ENCODE measurements around the gene CASP8AP2. TPM values are rescaled to one million over a fixed set of nuclear protein-coding genes. Genes with fewer than 3 reads are reported as not detected.
"Not testable (repeated sequence)": the region's sequence is repeated elsewhere in the genome, so short reads cannot be mapped to it uniquely, and the experiment has no call there.

The CASP8AP2 gene
- polyA plus RNA-seq, 1 donor (not counting 4 experiments of a cell fraction or from before 2014, with no cell fraction given): 8.5 TPM

GRCh38 chr6:89894169-89894568 lies 64.5 kb downstream of the CASP8AP2 start, which contains the start of gene GJA10:
Gene GJA10, plus strand, starts transcription at chr6:89894469. Its CDS starts 0 bp downstream, at chr6:89894469.
- no peak within 1 kb of the TSS for H3K4me3 ChIP-seq (ENCODE audit: control insufficient read depth in 2 of 3, extremely low read depth in 1 of 3, insufficient read depth in 2 of 3, low read depth in 1 of 3, low read length in 3 of 3)
- H3K4me1 ChIP-seq (ENCODE audit: control insufficient read depth, extremely low read depth, insufficient read depth, low read length): no peaks in the 10 kb centered on the region
- H2AFZ ChIP-seq (ENCODE audit: control insufficient read depth, low read length): no peak within 1 kb of the TSS
- dilution Hi-C loops (cut with MboI; ENCODE audit: extremely low pct_ligation_motif_present, low sequenced_read_pairs): no loop called here
- H3K4me2 ChIP-seq (ENCODE audit: control insufficient read depth, extremely low read depth, insufficient read depth, low read depth, low read length): no peak within 1 kb of the TSS
- TF ChIP-seq CTCF (optimal IDR thresholded peaks at IDR 0.05 in 1 of 3, IDR thresholded peaks at IDR 0.05 in 1 of 3, conservative IDR thresholded peaks at IDR 0.05 in 1 of 3; ENCODE audit: extremely low read depth in 1 of 3, insufficient read depth in 2 of 3, low read length in 3 of 3) (no peak), EZH2 (IDR thresholded peaks at IDR 0.05; ENCODE audit: low read length) (no peak)
- H3K9me1 ChIP-seq (ENCODE audit: control insufficient read depth, extremely low read depth, insufficient read depth, low read length): no peaks in the 10 kb centered on the region
- H3K79me2 ChIP-seq (ENCODE audit: control insufficient read depth, insufficient read depth, low read length): no peaks in the 10 kb centered on the region
- FAIRE-seq: no peak
- peaks cover 15% of the 10 kb centered on the region for H3K27me3 ChIP-seq (ENCODE audit: control insufficient read depth, extremely low read depth, insufficient read depth, low read length)
- H3K9me3 ChIP-seq (ENCODE audit: control insufficient read depth, low read depth, low read length): no peaks in the 10 kb centered on the region
- DNase-seq (ENCODE audit: low read depth, low spot score): no peak
- H3K9ac ChIP-seq (ENCODE audit: control insufficient read depth, extremely low read depth, insufficient read depth, low read length): no peak within 1 kb of the TSS
- H4K20me1 ChIP-seq (ENCODE audit: control insufficient read depth, extremely low read depth, insufficient read depth, low read length): no peaks in the 10 kb centered on the region
- H3K36me3 ChIP-seq (ENCODE audit: control insufficient read depth in 2 of 2, extremely low read depth in 1 of 2, insufficient read depth in 2 of 2, low read length in 2 of 2): no peaks in the 10 kb centered on the region
- no peak within 1 kb of the TSS for H3K27ac ChIP-seq (ENCODE audit: control insufficient read depth, insufficient read depth, low read length)

GRCh38 chr6:89895276-89895874 lies 65.7 kb downstream of the CASP8AP2 start:
- H3K9ac ChIP-seq (ENCODE audit: control insufficient read depth, extremely low read depth, insufficient read depth, low read length): no peak overlapping the region

GRCh38 chr6:89910001-89910901 lies 80.6 kb downstream of the CASP8AP2 start:
- dilution Hi-C loops (cut with MboI; ENCODE audit: extremely low pct_ligation_motif_present, low sequenced_read_pairs); H3K79me2 ChIP-seq (ENCODE audit: control insufficient read depth, insufficient read depth, low read length); H3K36me3 ChIP-seq (ENCODE audit: control insufficient read depth in 2 of 2, extremely low read depth in 1 of 2, insufficient read depth in 2 of 2, low read length in 2 of 2); H3K9ac ChIP-seq (ENCODE audit: control insufficient read depth, extremely low read depth, insufficient read depth, low read length); DNase-seq (ENCODE audit: low read depth, low spot score); H3K9me1 ChIP-seq (ENCODE audit: control insufficient read depth, extremely low read depth, insufficient read depth, low read length); H2AFZ ChIP-seq (ENCODE audit: control insufficient read depth, low read length); H4K20me1 ChIP-seq (ENCODE audit: control insufficient read depth, extremely low read depth, insufficient read depth, low read length); H3K9me3 ChIP-seq (ENCODE audit: control insufficient read depth, low read depth, low read length); H3K27ac ChIP-seq (ENCODE audit: control insufficient read depth, insufficient read depth, low read length); H3K4me3 ChIP-seq (ENCODE audit: control insufficient read depth in 2 of 3, extremely low read depth in 1 of 3, insufficient read depth in 2 of 3, low read depth in 1 of 3, low read length in 3 of 3); H3K4me2 ChIP-seq (ENCODE audit: control insufficient read depth, extremely low read depth, insufficient read depth, low read depth, low read length); H3K4me1 ChIP-seq (ENCODE audit: control insufficient read depth, extremely low read depth, insufficient read depth, low read length); H3K27me3 ChIP-seq (ENCODE audit: control insufficient read depth, extremely low read depth, insufficient read depth, low read length): not testable (repeated sequence)
- peak; percentile 46 for FAIRE-seq

More at GRCh38 chr6:89895276-89895874, 65.7 kb downstream of the CASP8AP2 start:
- H3K4me3 ChIP-seq (ENCODE audit: control insufficient read depth in 2 of 3, extremely low read depth in 1 of 3, insufficient read depth in 2 of 3, low read depth in 1 of 3, low read length in 3 of 3): no peak overlapping the region
- no peak overlapping the region for H2AFZ ChIP-seq (ENCODE audit: control insufficient read depth, low read length)
- DNase-seq (ENCODE audit: low read depth, low spot score) (no peak), FAIRE-seq (peak; percentile 82)
- no peak for TF ChIP-seq EZH2 (IDR thresholded peaks at IDR 0.05; ENCODE audit: low read length)
- no peak for TF ChIP-seq CTCF (optimal IDR thresholded peaks at IDR 0.05 in 1 of 3, IDR thresholded peaks at IDR 0.05 in 1 of 3, conservative IDR thresholded peaks at IDR 0.05 in 1 of 3; ENCODE audit: extremely low read depth in 1 of 3, insufficient read depth in 2 of 3, low read length in 3 of 3)
- no peaks in the 10 kb centered on the region for H4K20me1 ChIP-seq (ENCODE audit: control insufficient read depth, extremely low read depth, insufficient read depth, low read length)
- dilution Hi-C loops (cut with MboI; ENCODE audit: extremely low pct_ligation_motif_present, low sequenced_read_pairs): no loop called here
- no peak overlapping the region for H3K4me2 ChIP-seq (ENCODE audit: control insufficient read depth, extremely low read depth, insufficient read depth, low read depth, low read length)
- H3K27ac ChIP-seq (ENCODE audit: control insufficient read depth, insufficient read depth, low read length): no peak overlapping the region
- H3K27me3 ChIP-seq (ENCODE audit: control insufficient read depth, extremely low read depth, insufficient read depth, low read length): peaks cover 15% of the 10 kb centered on the region
- no peaks in the 10 kb centered on the region for H3K36me3 ChIP-seq (ENCODE audit: control insufficient read depth in 2 of 2, extremely low read depth in 1 of 2, insufficient read depth in 2 of 2, low read length in 2 of 2)
- H3K4me1 ChIP-seq (ENCODE audit: control insufficient read depth, extremely low read depth, insufficient read depth, low read length): no peaks in the 10 kb centered on the region
- H3K79me2 ChIP-seq (ENCODE audit: control insufficient read depth, insufficient read depth, low read length): no peaks in the 10 kb centered on the region
- H3K9me3 ChIP-seq (ENCODE audit: control insufficient read depth, low read depth, low read length): no peaks in the 10 kb centered on the region
- no peaks in the 10 kb centered on the region for H3K9me1 ChIP-seq (ENCODE audit: control insufficient read depth, extremely low read depth, insufficient read depth, low read length)
